Right atrium auricular region (tissue), 2 donors: ENCODE data around the gene SENP3. TPM values are rescaled to one million over a fixed set of nuclear protein-coding genes. Genes with fewer than 3 reads are reported as not detected.

Experiments used
- DNase-seq: peaks from one replicate; pipeline ENCODE4 v3.0.0-alpha.2; 2019; ENCODE audit warnings: low spot score
- H3K27ac ChIP-seq, 2 donors: fragments of 200-600 bp; sonication (generic); 1 replicate in 1 of 2; 2 replicates in 1 of 2; pipeline ENCODE4 v1.5.1; 2016 to 2019
- H3K27me3 ChIP-seq, 2 donors: fragments of 200-600 bp; sonication (generic); one replicate each; pipeline versions ENCODE4 v1.5.1 to v1.6.0; 2017 to 2019
- H3K36me3 ChIP-seq: fragments of 200-600 bp; sonication (generic); one replicate; pipeline ENCODE4 v1.5.1; 2016
- H3K4me1 ChIP-seq, 2 donors: fragments of 200-600 bp; sonication (generic); one replicate each; pipeline versions ENCODE4 v1.5.1 to v1.6.0; 2017 to 2019
- H3K4me3 ChIP-seq, 2 donors: fragments of 200-600 bp; sonication (generic); 1 replicate in 1 of 2; 2 replicates in 1 of 2; pipeline ENCODE4 v1.5.1; 2017 to 2019; ENCODE audit warnings: mild to moderate bottlenecking in 1 of 2, moderate library complexity in 1 of 2
- H3K9me3 ChIP-seq, 2 donors: fragments of 200-600 bp; sonication (generic); one replicate each; pipeline ENCODE4 v1.5.1; 2019
- total RNA-seq, 2 donors: library from RNA; depleted of rRNA; stranded (reverse); fragments of >200 nt; gene quantifications; one replicate each; pipeline ENCODE4 v1.1.0, GENCODE V29; 2016
- TF ChIP-seq, protein P1 (sequence below), 2 donors: fragments of 200-600 bp; sonication (generic); IDR thresholded peaks; one replicate each; pipeline ENCODE4 v1.5.1; 2019; ENCODE audit warnings: antibody characterized with exemption in 2 of 2

SENP3 gene
- total RNA-seq, 2 donors from 2014 or later = 45.9 to 56.1 TPM

DNA sequence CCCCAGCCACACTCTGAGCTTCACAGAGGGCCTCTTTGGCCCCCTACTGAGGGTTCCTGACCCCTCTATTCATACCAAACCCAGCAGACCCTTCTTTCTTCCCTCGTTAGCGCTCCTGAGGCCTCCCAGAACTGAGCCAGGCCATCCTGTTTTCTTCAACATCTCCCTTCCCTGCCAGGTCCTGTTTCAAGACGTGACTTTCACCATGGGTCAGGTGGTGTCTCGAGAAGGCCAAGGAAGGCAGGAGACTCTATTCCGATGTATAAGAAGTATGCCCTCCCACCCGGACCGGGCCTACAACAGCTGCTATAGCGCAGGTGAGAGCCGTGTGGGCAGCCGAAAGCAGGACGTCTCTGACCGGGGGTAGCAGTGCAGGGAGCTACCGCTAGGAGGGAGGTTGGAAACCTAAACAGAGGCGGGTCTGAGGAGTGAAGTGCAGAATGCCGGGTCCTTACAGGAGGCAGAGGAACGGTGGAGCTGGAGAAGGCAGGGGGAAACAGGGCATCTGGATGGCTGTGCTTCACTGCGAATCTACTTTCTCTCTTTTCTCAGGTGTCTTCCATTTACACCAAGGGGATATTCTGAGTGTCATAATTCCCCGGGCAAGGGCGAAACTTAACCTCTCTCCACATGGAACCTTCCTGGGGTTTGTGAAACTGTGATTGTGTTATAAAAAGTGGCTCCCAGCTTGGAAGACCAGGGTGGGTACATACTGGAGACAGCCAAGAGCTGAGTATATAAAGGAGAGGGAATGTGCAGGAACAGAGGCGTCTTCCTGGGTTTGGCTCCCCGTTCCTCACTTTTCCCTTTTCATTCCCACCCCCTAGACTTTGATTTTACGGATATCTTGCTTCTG lies 1.3 kb upstream of the SENP3 start:
- TF ChIP-seq, protein P1, sequence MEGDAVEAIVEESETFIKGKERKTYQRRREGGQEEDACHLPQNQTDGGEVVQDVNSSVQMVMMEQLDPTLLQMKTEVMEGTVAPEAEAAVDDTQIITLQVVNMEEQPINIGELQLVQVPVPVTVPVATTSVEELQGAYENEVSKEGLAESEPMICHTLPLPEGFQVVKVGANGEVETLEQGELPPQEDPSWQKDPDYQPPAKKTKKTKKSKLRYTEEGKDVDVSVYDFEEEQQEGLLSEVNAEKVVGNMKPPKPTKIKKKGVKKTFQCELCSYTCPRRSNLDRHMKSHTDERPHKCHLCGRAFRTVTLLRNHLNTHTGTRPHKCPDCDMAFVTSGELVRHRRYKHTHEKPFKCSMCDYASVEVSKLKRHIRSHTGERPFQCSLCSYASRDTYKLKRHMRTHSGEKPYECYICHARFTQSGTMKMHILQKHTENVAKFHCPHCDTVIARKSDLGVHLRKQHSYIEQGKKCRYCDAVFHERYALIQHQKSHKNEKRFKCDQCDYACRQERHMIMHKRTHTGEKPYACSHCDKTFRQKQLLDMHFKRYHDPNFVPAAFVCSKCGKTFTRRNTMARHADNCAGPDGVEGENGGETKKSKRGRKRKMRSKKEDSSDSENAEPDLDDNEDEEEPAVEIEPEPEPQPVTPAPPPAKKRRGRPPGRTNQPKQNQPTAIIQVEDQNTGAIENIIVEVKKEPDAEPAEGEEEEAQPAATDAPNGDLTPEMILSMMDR (IDR thresholded peaks at IDR 0.05) = peak; percentile 33 to 54
- peak overlapping the region; percentile 86 to 95 for H3K27ac ChIP-seq
- H3K27me3 ChIP-seq = no peaks in the 10 kb centered on the region
- peaks cover 24% of the 10 kb centered on the region for H3K36me3 ChIP-seq
- H3K9me3 ChIP-seq = no peaks in the 10 kb centered on the region
- peak overlapping the region; percentile 76 to 82 for H3K4me3 ChIP-seq
- DNase-seq = no peak
- H3K4me1 ChIP-seq = peaks cover 0 to 67% of the 10 kb centered on the region in 2 donors

DNA sequence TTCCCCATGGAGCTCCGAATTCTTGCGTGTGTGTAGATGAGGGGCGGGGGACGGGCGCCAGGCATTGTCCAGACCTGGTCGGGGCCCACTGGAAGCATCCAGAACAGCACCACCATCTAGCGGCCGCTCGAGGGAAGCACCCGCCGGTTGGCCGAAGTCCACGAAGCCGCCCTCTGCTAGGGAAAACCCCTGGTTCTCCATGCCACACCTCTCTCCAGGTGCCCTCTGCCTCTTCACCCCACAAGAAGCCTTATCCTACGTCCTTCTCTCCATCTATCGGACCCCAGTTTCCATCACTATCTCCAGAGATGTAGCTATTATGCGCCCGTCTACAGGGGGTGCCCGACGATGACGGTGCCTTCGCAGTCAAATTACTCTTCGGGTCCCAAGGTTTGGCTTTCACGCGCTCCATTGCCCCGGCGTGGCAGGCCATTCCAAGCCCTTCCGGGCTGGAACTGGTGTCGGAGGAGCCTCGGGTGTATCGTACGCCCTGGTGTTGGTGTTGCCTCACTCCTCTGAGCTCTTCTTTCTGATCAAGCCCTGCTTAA lies 617 bp upstream of the SENP3 start:
- H3K4me1 ChIP-seq = peaks cover 0 to 67% of the 10 kb centered on the region in 2 donors
- TF ChIP-seq, protein P1 (IDR thresholded peaks at IDR 0.05) = peak; percentile 55 to 83
- DNase-seq = peak; percentile 94
- H3K27ac ChIP-seq = peak overlapping the region; percentile 86 to 95
- H3K36me3 ChIP-seq = peaks cover 31% of the 10 kb centered on the region
- peak overlapping the region; percentile 76 to 82 for H3K4me3 ChIP-seq
- H3K27me3 ChIP-seq = no peaks in the 10 kb centered on the region
- H3K9me3 ChIP-seq = no peaks in the 10 kb centered on the region

DNA sequence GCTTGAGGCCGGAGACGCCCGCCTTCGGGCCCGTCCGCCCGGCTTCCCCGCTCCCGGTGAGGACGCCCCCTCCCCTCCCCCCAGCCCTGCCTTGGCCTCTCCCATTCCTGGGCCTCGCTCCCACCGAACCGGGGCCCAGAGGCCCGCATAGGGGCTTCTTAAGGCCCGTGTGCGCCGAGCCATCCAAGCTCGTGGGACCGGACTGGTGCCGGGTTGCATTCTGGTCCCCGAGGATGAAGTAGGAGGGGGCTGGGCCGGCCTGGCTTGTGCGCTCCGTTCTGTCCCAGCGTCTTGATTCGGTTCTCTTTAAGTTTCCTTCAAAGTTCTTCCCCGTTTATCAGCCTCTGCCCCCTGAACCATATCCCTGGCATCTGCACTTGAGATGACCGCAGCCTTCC lies 488 bp downstream of the SENP3 start:
- Histone ChIP-seq H3K27me3 (no peaks in the 10 kb centered on the region), H3K4me1 (peaks cover 0 to 64% of the 10 kb centered on the region in 2 donors), H3K9me3 (no peaks in the 10 kb centered on the region), H3K36me3 (peaks cover 39% of the 10 kb centered on the region), H3K4me3 (peak overlapping the region; percentile 76 to 82), H3K27ac (peak overlapping the region; percentile 86 to 95)
- DNase-seq = no peak
- TF ChIP-seq, protein P1 (IDR thresholded peaks at IDR 0.05) = no peak

DNA sequence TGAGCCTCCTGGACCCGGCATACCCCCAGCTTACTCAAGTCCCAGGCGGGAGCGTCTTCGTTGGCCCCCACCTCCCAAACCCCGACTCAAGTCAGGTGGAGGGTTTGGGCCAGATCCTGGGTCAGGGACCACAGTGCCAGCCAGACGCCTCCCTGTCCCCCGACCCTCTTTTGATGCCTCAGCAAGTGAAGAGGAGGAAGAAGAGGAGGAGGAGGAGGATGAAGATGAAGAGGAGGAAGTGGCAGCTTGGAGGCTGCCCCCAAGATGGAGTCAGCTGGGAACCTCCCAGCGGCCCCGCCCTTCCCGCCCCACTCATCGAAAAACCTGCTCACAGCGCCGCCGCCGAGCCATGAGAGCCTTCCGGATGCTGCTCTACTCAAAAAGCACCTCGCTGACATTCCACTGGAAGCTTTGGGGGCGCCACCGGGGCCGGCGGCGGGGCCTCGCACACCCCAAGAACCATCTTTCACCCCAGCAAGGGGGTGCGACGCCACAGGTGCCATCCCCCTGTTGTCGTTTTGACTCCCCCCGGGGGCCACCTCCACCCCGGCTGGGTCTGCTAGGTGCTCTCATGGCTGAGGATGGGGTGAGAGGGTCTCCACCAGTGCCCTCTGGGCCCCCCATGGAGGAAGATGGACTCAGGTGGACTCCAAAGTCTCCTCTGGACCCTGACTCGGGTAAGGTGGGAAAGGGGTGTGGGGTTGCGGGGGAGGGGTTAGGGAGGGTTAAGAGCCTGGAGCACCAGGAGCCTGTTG lies 1.6 kb downstream of the SENP3 start:
- H3K9me3 ChIP-seq = no peaks in the 10 kb centered on the region
- H3K27me3 ChIP-seq = no peaks in the 10 kb centered on the region
- H3K4me3 ChIP-seq = no peak overlapping the region
- peaks cover 0 to 53% of the 10 kb centered on the region in 2 donors for H3K4me1 ChIP-seq
- TF ChIP-seq, protein P1 (IDR thresholded peaks at IDR 0.05) = no peak
- no peak overlapping the region for H3K27ac ChIP-seq
- DNase-seq = no peak
- peaks cover 45% of the 10 kb centered on the region for H3K36me3 ChIP-seq

DNA sequence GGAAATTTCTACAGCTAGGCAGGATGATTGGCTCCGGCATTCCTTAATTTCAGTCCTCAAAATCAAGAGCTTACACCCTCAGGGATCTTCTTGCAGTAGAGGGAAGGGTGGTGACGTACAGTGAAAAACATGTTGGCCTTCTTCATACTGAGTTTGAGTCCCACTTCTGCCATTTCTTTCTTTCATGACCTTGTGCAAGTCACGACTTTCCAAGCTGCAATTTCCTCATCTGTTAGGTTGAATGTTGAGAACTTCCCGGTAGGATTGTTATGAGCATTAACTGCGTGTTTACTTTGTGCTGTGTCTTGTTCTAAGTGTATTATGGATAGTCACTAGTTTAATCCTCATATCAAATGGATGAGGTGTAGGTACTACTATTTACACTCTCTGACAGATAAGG lies 7.9 kb downstream of the SENP3 start:
- H3K4me3 ChIP-seq = no peak overlapping the region
- H3K27me3 ChIP-seq = no peaks in the 10 kb centered on the region
- no peaks in the 10 kb centered on the region for H3K9me3 ChIP-seq
- DNase-seq = no peak
- H3K4me1 ChIP-seq = peaks cover 0 to 13% of the 10 kb centered on the region in 2 donors
- TF ChIP-seq, protein P1 (IDR thresholded peaks at IDR 0.05) = no peak
- no peak overlapping the region for H3K27ac ChIP-seq
- peaks cover 59% of the 10 kb centered on the region for H3K36me3 ChIP-seq
